ENCODE results near the gene GHR. TPM values are rescaled to one million over a fixed set of nuclear protein-coding genes. Genes with fewer than 3 reads are reported as not detected.

GHR gene
- total and polyA plus RNA-seq, 2 of the 8 experiments (the other 6 are each of a cell fraction or from before 2014, with no cell fraction given), result 0.15 to 0.19 TPM

DNA sequence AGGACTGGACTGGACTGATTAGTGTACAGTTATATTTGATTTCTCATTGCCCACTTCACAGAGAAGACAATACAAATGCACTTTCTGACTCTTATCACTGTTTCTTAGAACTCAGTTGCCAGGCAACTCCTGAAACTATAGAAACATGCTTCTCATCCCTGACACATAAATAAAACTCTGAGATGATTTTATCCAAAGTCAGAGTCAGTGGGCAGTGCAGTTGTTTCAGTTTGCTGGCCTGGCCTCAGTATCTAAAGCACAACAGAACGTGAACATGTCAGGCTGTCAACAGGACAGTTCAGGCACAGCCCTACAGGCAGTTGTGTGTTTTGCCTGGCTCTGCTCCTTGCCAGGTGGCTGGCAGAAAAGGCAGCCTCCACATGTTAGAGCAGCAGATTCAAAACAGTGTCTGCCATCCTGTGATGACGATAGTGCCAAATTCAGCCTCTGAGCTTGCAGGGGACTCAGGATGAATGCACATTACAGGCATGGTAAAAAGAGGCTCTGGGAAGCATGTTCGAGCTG lies 268.2 kb downstream of the GHR start (continued):
- TF ChIP-seq, protein P1, sequence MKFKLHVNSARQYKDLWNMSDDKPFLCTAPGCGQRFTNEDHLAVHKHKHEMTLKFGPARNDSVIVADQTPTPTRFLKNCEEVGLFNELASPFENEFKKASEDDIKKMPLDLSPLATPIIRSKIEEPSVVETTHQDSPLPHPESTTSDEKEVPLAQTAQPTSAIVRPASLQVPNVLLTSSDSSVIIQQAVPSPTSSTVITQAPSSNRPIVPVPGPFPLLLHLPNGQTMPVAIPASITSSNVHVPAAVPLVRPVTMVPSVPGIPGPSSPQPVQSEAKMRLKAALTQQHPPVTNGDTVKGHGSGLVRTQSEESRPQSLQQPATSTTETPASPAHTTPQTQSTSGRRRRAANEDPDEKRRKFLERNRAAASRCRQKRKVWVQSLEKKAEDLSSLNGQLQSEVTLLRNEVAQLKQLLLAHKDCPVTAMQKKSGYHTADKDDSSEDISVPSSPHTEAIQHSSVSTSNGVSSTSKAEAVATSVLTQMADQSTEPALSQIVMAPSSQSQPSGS (IDR thresholded peaks at IDR 0.05; ENCODE audit: low read length), result no peak
- TF ChIP-seq TCF12 (IDR thresholded peaks at IDR 0.05; ENCODE audit: low read depth, low read length) (no peak), CHD2 (IDR thresholded peaks at IDR 0.05; ENCODE audit: low read length) (no peak)

Data from H1 (cell line).